ENCODE results near the gene CNTN5. TPM values are rescaled to one million over a fixed set of nuclear protein-coding genes. Genes with fewer than 3 reads are reported as not detected.

CNTN5 gene
- polyA plus RNA-seq, 1 of the 3 experiments (the other 2 are of a cell fraction), result not detected

DNA sequence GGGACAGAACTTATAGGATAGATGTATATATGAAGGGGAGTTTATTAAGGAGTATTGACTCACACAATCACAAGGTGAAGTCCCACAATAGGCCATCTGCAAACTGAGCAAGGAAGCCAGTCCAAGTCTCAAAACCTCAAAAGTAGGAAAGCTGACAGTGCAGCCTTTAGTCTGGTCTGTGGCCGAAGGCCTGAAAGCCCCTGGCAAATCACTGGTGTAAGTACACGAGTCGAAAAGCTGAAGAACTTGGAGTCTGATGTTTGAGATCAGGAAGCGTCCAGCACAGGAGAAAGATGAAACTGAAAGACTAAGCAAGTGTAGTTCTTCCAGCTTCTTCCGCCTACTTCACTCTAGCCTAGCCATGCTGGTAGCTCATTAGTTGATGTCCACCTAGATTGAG is 866.7 kb downstream of the CNTN5 start:
- WGBS (ENCODE audit: low lambda C conversion rate), result 2% methylated on average over 5 of the region's 5 CpGs
- POLR2A ChIA-PET, result no interaction called here

DNA sequence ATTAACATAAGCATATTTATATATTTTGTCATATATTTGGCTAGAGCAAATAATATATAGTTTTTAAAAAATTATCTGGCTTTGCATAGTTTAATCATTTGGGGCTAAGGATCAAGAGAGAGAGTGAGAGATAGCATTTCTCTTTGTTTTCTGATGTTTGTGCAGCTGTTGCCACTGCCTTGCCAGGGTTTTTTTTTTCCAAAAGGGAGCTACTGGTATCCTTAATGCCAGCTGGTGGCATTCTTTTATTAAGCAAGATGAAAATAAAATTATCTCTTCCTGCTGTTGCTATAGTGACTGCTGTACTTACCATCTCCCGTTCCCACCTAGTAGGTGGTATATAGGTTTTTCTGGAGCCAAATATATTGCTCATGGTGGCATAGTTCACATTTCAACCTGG is 873.1 kb downstream of the CNTN5 start:
- POLR2A ChIA-PET, result no interaction called here
- no peaks in the 10 kb centered on the region for H3K9me2 ChIP-seq
- no peak overlapping the region for H3K27ac ChIP-seq (ENCODE audit: low read depth in 2 of 2, low read length in 1 of 2)
- H3K4me1 ChIP-seq (ENCODE audit: control insufficient read depth in 1 of 2, insufficient read depth in 2 of 2, low read depth in 1 of 2, low read length in 1 of 2), result no peaks in the 10 kb centered on the region
- no peaks in the 10 kb centered on the region for H3F3A ChIP-seq (replicated peaks; ENCODE audit: insufficient read depth)
- H3K9me3 ChIP-seq, result no peaks in the 10 kb centered on the region
- no peak overlapping the region for H2AFZ ChIP-seq (ENCODE audit: low read depth)
- H4K20me1 ChIP-seq (ENCODE audit: insufficient read depth), result no peaks in the 10 kb centered on the region
- CTCF ChIA-PET, result no interaction called here
- no peak for DNase-seq
- H3K4me3 ChIP-seq (ENCODE audit: low read depth in 2 of 2, low read length in 1 of 2), result no peak overlapping the region
- TF ChIP-seq RFX5 (IDR thresholded peaks at IDR 0.05; ENCODE audit: low read length) (no peak), YY1 (IDR thresholded peaks at IDR 0.05; ENCODE audit: low read depth) (no peak), MXI1 (IDR thresholded peaks at IDR 0.05; ENCODE audit: low read depth, low read length) (no peak), EZH2phosphoT487 (IDR thresholded peaks at IDR 0.05; ENCODE audit: borderline replicate concordance, low read depth) (no peak), GATA2 (CRISPR knock-in tag; IDR thresholded peaks at IDR 0.05) (no peak), TAF1 (IDR thresholded peaks at IDR 0.05; ENCODE audit: borderline replicate concordance, low read depth, low read length) (no peak), MEF2A (IDR thresholded peaks at IDR 0.05; ENCODE audit: borderline replicate concordance, low read depth) (no peak), GABPA (IDR thresholded peaks at IDR 0.05; ENCODE audit: low read depth) (no peak), JUND (IDR thresholded peaks at IDR 0.05) (no peak), CHD2 (IDR thresholded peaks at IDR 0.05; ENCODE audit: low read length, partially characterized antibody) (no peak)
- TF ChIP-seq, protein P1, sequence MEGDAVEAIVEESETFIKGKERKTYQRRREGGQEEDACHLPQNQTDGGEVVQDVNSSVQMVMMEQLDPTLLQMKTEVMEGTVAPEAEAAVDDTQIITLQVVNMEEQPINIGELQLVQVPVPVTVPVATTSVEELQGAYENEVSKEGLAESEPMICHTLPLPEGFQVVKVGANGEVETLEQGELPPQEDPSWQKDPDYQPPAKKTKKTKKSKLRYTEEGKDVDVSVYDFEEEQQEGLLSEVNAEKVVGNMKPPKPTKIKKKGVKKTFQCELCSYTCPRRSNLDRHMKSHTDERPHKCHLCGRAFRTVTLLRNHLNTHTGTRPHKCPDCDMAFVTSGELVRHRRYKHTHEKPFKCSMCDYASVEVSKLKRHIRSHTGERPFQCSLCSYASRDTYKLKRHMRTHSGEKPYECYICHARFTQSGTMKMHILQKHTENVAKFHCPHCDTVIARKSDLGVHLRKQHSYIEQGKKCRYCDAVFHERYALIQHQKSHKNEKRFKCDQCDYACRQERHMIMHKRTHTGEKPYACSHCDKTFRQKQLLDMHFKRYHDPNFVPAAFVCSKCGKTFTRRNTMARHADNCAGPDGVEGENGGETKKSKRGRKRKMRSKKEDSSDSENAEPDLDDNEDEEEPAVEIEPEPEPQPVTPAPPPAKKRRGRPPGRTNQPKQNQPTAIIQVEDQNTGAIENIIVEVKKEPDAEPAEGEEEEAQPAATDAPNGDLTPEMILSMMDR (IDR thresholded peaks at IDR 0.05), result no peak
- TF ChIP-seq, protein P2, sequence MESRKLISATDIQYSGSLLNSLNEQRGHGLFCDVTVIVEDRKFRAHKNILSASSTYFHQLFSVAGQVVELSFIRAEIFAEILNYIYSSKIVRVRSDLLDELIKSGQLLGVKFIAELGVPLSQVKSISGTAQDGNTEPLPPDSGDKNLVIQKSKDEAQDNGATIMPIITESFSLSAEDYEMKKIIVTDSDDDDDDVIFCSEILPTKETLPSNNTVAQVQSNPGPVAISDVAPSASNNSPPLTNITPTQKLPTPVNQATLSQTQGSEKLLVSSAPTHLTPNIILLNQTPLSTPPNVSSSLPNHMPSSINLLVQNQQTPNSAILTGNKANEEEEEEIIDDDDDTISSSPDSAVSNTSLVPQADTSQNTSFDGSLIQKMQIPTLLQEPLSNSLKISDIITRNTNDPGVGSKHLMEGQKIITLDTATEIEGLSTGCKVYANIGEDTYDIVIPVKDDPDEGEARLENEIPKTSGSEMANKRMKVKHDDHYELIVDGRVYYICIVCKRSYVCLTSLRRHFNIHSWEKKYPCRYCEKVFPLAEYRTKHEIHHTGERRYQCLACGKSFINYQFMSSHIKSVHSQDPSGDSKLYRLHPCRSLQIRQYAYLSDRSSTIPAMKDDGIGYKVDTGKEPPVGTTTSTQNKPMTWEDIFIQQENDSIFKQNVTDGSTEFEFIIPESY (IDR thresholded peaks at IDR 0.05; ENCODE audit: borderline replicate concordance, low read depth), result no peak
- no peaks in the 10 kb centered on the region for H3K36me3 ChIP-seq (replicated peaks in 1 of 2; ENCODE audit: control insufficient read depth in 1 of 2, insufficient read depth in 2 of 2, low read length in 1 of 2)
- 0% methylated on average over 1 of the region's 1 CpG for WGBS (ENCODE audit: low lambda C conversion rate)
- H3K4me2 ChIP-seq, result no peak overlapping the region
- H3K9ac ChIP-seq, result no peak overlapping the region
- H3K27me3 ChIP-seq (ENCODE audit: insufficient read depth), result no peaks in the 10 kb centered on the region
- H3K79me2 ChIP-seq (ENCODE audit: insufficient read depth), result no peaks in the 10 kb centered on the region

More for the DNA sequence above, 866.7 kb downstream of the CNTN5 start:
- H3K4me1 ChIP-seq (ENCODE audit: control insufficient read depth in 1 of 2, insufficient read depth in 2 of 2, low read depth in 1 of 2, low read length in 1 of 2), result no peaks in the 10 kb centered on the region
- H3K9me3 ChIP-seq, result no peaks in the 10 kb centered on the region
- no peaks in the 10 kb centered on the region for H3K36me3 ChIP-seq (replicated peaks in 1 of 2; ENCODE audit: control insufficient read depth in 1 of 2, insufficient read depth in 2 of 2, low read length in 1 of 2)
- no peaks in the 10 kb centered on the region for H3F3A ChIP-seq (replicated peaks; ENCODE audit: insufficient read depth)
- H3K9ac ChIP-seq, result no peak overlapping the region
- DNase-seq, result no peak
- H3K4me2 ChIP-seq, result no peak overlapping the region
- H3K27me3 ChIP-seq (ENCODE audit: insufficient read depth), result no peaks in the 10 kb centered on the region
- no peak overlapping the region for H2AFZ ChIP-seq (ENCODE audit: low read depth)
- no peaks in the 10 kb centered on the region for H3K79me2 ChIP-seq (ENCODE audit: insufficient read depth)
- H3K9me2 ChIP-seq, result no peaks in the 10 kb centered on the region
- CTCF ChIA-PET, result no interaction called here
- no peak overlapping the region for H3K27ac ChIP-seq (ENCODE audit: low read depth in 2 of 2, low read length in 1 of 2)
- H3K4me3 ChIP-seq (ENCODE audit: low read depth in 2 of 2, low read length in 1 of 2), result no peak overlapping the region
- TF ChIP-seq FOXM1 (IDR thresholded peaks at IDR 0.05; ENCODE audit: low read depth) (no peak), JUND (IDR thresholded peaks at IDR 0.05) (no peak), CHD2 (IDR thresholded peaks at IDR 0.05; ENCODE audit: low read length, partially characterized antibody) (no peak), USF1 (IDR thresholded peaks at IDR 0.05; ENCODE audit: borderline replicate concordance, low read depth) (no peak), EP300 (IDR thresholded peaks at IDR 0.05; ENCODE audit: borderline replicate concordance in 1 of 2, low read depth in 1 of 2, low read length in 1 of 2) (no peak), RXRA (IDR thresholded peaks at IDR 0.05; ENCODE audit: borderline replicate concordance, low read depth) (no peak), POLR2AphosphoS5 (IDR thresholded peaks at IDR 0.05; ENCODE audit: low read depth, low read length) (no peak), FOXJ3 (CRISPR knock-in tag; IDR thresholded peaks at IDR 0.05) (no peak), RAD21 (IDR thresholded peaks at IDR 0.05; ENCODE audit: low read length) (no peak), TCF12 (IDR thresholded peaks at IDR 0.05) (no peak), RFX5 (IDR thresholded peaks at IDR 0.05; ENCODE audit: low read length) (no peak), TAF1 (IDR thresholded peaks at IDR 0.05; ENCODE audit: borderline replicate concordance, low read depth, low read length) (no peak)
- TF ChIP-seq, protein P3, sequence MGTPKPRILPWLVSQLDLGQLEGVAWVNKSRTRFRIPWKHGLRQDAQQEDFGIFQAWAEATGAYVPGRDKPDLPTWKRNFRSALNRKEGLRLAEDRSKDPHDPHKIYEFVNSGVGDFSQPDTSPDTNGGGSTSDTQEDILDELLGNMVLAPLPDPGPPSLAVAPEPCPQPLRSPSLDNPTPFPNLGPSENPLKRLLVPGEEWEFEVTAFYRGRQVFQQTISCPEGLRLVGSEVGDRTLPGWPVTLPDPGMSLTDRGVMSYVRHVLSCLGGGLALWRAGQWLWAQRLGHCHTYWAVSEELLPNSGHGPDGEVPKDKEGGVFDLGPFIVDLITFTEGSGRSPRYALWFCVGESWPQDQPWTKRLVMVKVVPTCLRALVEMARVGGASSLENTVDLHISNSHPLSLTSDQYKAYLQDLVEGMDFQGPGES (IDR thresholded peaks at IDR 0.05; ENCODE audit: low read depth, low read length), result no peak
- H4K20me1 ChIP-seq (ENCODE audit: insufficient read depth), result no peaks in the 10 kb centered on the region

All from SK-N-SH (cell line).